T-helper 2 cell treated with Interferon-gamma antibody and Interleukin-4, amounts not matched to agents 5 μg/mL and 100 μg/mL, for 36 hours (primary cell): Measurements from ENCODE around the gene DOCK3.
"Not testable (repeated sequence)": the region's sequence is repeated elsewhere in the genome, so short reads cannot be mapped to it uniquely, and the experiment has no call there.

ENCODE experiments used
- DNase-seq: peaks from one replicate; pipeline ENCODE4 v3.0.0; 2021; ENCODE audit warnings: low spot score
- H3K27ac Mint-ChIP-seq: one replicate; pipeline ENCODE4 v1.8.0; 2021; ENCODE audit warnings: mild to moderate bottlenecking, mixed read lengths
- H3K27me3 Mint-ChIP-seq: one replicate; pipeline ENCODE4 v1.8.0; 2021; ENCODE audit warnings: low read depth, mixed read lengths
- H3K36me3 Mint-ChIP-seq: one replicate; pipeline ENCODE4 v1.8.0; 2021; ENCODE audit warnings: low read depth, mixed read lengths
- H3K4me1 Mint-ChIP-seq: one replicate; pipeline ENCODE4 v1.8.0; 2021; ENCODE audit warnings: low read depth, mixed read lengths
- H3K4me3 Mint-ChIP-seq: one replicate; pipeline ENCODE4 v1.8.0; 2022; ENCODE audit warnings: mild to moderate bottlenecking, moderate library complexity, mixed read lengths
- H3K9me3 Mint-ChIP-seq: one replicate; pipeline ENCODE4 v1.8.0; 2021; ENCODE audit warnings: mixed read lengths

DOCK3 gene

DNA sequence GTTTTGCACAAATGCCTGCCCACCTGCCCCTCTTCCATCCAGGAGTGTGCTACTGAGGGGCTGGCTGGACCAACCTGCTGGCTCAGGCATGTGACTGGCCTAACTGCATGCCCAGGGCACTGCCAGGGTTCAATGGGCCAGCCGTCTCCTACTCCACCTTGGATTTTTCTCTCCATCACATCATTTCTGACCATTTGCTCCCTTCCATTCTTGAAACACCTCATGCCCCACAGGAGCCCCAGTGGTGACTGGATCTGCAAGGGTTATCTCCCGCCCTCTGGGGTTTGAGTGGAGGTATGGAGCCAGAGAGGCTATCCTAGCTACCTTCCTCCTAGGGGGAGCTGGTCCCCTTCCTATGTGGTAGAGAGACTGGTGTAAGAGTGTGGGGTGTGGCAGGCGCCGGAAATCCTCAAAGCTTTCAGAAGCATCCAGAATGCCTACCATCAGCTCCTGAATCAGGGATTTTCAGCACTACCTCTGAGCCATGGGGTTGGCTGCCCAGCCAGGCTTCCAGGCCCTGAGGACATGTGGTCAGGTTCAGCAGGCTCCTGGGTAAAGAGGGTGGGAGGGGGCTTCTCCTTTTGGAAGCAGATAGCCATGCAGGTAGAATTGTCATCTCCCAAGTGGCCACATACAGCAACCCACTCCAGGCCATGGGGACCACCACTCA is 707.5 kb downstream of the DOCK3 start:
- H3K4me1 Mint-ChIP-seq, result peaks cover 23% of the 10 kb centered on the region
- no peak for DNase-seq
- no peaks in the 10 kb centered on the region for H3K27me3 Mint-ChIP-seq
- no peaks in the 10 kb centered on the region for H3K9me3 Mint-ChIP-seq
- no peak overlapping the region for H3K4me3 Mint-ChIP-seq
- H3K36me3 Mint-ChIP-seq, result peaks cover 28% of the 10 kb centered on the region
- no peak overlapping the region for H3K27ac Mint-ChIP-seq

DNA sequence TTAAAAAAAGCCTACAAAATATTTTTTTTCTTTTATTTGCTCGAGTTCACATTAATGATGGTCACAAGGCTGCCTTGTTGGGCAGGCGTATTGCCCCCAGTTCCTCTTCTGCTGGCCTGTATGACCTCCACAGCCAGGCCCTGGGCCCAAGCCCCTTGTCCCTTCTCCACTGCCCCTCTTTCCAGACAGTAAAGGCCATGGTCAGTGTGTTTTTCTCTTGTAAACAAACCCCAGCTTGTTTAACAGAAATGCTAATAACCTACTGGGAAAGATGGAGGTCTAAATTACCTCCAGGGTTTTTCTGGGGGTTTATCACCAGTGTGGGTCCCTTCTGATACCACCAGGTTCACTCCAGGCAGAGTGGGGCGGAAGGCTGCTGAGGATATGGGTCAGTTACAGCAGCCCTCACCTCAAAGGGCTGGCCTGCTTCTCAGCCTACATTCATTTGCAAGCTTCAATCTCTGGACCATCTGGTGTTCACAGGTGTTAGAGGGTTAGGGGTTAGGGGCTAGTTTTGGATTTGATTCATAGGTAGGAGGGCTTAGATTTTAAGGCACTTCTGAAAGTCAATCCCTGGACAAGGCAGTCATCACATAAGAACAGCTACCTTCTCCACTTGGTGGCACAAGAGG is 708.3 kb downstream of the DOCK3 start:
- Mint-ChIP-seq H3K36me3 (peaks cover 35% of the 10 kb centered on the region), H3K27me3 (no peaks in the 10 kb centered on the region), H3K27ac (peak overlapping the region; percentile 52), H3K9me3 (no peaks in the 10 kb centered on the region), H3K4me3 (peak overlapping the region; percentile 98), H3K4me1 (peaks cover 31% of the 10 kb centered on the region)
- no peak for DNase-seq

DNA sequence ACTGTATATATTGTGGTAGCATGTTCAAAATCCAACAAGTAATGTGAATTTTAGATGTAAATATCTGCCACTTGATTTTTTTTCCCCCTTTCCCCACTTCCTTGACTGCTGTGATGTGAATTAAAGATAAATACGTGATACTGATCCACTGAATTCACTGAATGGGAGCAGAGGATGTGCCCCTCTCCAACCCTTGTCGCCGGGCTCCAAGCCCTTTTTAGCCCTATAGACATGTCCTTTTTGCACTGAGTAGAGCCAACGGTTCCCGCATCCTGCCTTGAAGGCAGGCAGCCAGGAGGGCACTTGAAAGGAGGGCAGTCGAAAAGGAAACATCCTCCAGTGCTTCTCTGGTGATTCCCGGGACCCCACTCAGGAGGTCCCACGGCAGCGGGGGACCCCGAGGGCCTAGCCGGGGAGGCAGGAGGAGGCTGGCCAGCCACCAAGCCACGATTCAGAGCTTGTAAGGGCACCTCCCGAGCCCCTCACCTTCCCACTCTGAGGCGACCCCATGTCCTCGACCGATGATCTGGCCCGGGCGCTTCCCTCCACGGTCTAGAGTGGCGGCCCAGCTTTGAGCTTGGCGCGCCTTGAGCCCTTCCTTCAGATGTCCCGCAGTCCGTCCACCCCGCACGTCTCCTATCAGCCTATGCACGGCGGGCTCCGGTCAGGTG is 709.5 kb downstream of the DOCK3 start:
- peak; percentile 26 for DNase-seq
- H3K27me3 Mint-ChIP-seq, result no peaks in the 10 kb centered on the region
- H3K9me3 Mint-ChIP-seq, result no peaks in the 10 kb centered on the region
- H3K27ac Mint-ChIP-seq, result peak overlapping the region; percentile 98
- peaks cover 32% of the 10 kb centered on the region for H3K4me1 Mint-ChIP-seq
- peaks cover 44% of the 10 kb centered on the region for H3K36me3 Mint-ChIP-seq
- H3K4me3 Mint-ChIP-seq, result peak overlapping the region; percentile 98

DNA sequence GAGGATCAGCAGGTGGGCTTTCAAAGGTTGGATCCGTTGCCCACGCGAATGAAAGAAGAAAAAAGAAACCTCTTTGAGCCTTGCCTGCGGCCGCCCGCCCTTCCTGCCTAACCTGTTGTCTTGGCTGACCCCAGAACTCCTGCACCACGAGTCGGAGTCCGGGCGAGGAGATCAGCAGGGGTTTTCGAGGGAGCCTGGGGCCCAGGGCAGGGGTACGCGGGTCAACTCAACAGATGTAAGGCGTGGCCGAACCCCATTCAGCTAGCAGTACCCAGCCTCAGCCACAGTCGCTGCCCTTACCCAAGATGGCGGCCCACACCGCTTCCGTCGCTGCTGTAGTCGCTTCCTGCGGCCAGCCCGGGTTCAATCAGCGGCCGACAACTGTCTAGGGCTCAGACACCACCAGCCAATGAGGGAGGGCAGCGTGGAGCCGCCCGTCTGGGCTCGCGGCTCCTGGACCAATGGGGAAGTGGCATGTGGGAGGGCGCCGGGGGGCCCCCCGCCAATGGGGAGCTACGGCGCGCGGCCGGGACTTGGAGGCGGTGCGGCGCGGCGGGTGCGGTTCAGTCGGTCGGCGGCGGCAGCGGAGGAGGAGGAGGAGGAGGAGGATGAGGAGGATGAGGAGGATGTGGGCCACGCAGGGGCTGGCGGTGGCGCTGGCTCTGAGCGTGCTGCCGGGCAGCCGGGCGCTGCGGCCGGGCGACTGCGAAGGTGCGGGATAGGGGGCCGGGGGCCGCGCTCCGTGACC is 710.2 kb downstream of the DOCK3 start, which contains the start of gene MANF:
Gene MANF (plus strand): TSS at position 566 of the 748 bp plus-strand sequence. CDS start 52 bp downstream, at position 618.
- Mint-ChIP-seq H3K9me3 (no peaks in the 10 kb centered on the region), H3K4me1 (peaks cover 36% of the 10 kb centered on the region), H3K36me3 (peaks cover 51% of the 10 kb centered on the region), H3K27ac (peak within 1 kb of the TSS; percentile 98), H3K4me3 (peak within 1 kb of the TSS; percentile 98), H3K27me3 (no peaks in the 10 kb centered on the region)
- peak; percentile 98 for DNase-seq

DNA sequence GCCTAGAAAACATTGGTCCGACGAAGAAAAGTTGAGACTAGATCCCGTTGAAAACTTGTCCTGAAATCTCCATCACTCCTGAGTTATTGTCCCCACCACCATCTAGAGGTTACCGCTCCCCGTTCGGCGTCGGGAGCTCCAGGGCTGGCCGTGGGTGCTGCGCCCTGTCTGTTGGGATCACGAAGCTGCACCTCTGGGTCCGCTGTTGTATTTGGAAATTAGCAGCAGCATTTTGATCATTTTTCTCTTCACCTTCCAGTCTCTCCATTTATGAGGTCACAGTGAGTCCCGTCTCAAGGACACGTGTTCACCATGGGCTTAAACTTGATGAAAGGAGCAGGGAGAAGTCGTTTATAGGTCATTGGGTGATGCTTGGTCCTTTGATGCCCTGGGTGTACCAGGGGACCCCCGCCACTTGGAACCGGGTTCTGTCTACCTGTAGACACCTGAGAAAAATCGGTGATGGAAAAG is 710.9 kb downstream of the DOCK3 start:
- Mint-ChIP-seq H3K4me3 (peak overlapping the region; percentile 98), H3K27me3 (no peaks in the 10 kb centered on the region), H3K27ac (peak overlapping the region; percentile 87), H3K4me1 (peaks cover 43% of the 10 kb centered on the region), H3K9me3 (no peaks in the 10 kb centered on the region), H3K36me3 (peaks cover 58% of the 10 kb centered on the region)
- DNase-seq, result no peak

DNA sequence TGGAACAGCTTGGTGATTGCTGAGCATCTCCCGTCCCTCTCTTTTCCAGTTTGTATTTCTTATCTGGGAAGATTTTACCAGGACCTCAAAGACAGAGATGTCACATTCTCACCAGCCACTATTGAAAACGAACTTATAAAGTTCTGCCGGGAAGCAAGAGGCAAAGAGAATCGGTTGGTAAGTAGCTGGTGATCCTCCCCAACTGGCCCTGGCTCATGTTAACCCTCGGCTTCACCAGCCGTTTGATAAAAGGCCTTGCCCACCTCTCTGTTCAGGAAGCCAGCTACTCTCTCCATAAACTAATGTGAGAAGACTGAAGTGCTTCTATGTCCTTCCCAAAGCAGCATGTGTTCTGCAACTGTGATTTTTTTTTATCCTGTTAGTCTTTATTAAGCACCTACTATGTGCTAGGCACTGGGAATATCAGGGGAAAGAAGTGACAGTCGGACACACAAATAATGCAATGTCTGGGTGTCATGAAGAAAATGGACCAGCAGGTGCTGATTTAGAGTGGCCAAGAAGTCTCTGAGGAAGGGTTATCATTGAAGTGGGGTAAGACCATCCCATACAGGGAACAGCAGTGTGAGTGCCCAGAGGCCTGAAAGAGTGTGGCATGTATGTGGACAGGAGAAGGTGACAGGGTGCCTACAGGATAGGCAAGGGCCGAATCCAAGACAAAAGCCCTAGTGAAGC is 711.6 kb downstream of the DOCK3 start:
- Mint-ChIP-seq H3K27ac (peak overlapping the region; percentile 87), H3K27me3 (no peaks in the 10 kb centered on the region), H3K36me3 (peaks cover 58% of the 10 kb centered on the region), H3K4me3 (peak overlapping the region; percentile 98), H3K9me3 (no peaks in the 10 kb centered on the region), H3K4me1 (peaks cover 46% of the 10 kb centered on the region)
- no peak for DNase-seq

DNA sequence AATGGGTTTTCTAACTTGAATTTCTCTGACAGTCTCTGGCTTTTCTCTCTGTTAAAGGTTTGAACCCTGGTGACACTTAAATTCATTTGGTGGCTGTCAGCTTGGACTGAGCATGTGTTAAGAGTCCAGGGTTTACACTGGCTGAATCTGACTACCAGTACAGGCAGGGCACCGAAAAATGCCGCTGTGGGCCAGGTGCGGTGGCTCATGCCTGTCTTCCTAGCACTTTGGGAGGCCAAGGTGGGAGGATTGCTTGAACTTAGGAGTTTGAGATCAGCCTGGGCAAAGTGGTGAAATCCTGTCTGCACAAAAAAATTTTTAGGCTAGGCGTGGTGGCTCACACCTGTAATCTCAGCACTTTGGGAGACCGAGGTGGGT is 712.1 kb downstream of the DOCK3 start:
- H3K4me1 Mint-ChIP-seq, result peaks cover 46% of the 10 kb centered on the region

DNA sequence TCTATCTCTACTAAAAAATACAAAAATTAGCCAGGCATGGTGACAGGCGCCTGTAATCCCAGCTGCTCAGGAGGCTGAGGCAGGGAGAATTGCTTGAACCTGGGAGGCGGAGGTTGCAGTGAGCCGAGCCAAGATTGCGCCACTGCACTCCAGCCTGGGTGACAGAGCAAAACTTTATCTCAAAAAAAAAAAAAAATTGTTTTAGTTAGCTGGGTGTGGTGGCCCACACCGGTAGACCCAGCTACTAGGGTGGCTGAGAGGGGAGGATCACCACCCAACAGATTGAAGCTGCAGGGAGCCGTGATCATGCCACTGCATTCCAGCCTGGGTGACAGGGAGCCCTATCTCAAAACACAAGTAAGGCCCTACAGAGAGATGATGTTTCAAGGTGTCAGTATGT is 712.6 kb downstream of the DOCK3 start:
- not testable (repeated sequence) for H3K9me3 Mint-ChIP-seq, H3K27me3 Mint-ChIP-seq, H3K27ac Mint-ChIP-seq, DNase-seq
- Mint-ChIP-seq H3K36me3 (peaks cover 59% of the 10 kb centered on the region), H3K4me3 (peak overlapping the region; percentile 98), H3K4me1 (peaks cover 46% of the 10 kb centered on the region)

More for the DNA sequence above, 712.1 kb downstream of the DOCK3 start:
- Mint-ChIP-seq H3K9me3 (no peaks in the 10 kb centered on the region), H3K27ac (no peak overlapping the region), H3K36me3 (peaks cover 58% of the 10 kb centered on the region), H3K4me3 (peak overlapping the region; percentile 98), H3K27me3 (no peaks in the 10 kb centered on the region)
- no peak for DNase-seq

DNA sequence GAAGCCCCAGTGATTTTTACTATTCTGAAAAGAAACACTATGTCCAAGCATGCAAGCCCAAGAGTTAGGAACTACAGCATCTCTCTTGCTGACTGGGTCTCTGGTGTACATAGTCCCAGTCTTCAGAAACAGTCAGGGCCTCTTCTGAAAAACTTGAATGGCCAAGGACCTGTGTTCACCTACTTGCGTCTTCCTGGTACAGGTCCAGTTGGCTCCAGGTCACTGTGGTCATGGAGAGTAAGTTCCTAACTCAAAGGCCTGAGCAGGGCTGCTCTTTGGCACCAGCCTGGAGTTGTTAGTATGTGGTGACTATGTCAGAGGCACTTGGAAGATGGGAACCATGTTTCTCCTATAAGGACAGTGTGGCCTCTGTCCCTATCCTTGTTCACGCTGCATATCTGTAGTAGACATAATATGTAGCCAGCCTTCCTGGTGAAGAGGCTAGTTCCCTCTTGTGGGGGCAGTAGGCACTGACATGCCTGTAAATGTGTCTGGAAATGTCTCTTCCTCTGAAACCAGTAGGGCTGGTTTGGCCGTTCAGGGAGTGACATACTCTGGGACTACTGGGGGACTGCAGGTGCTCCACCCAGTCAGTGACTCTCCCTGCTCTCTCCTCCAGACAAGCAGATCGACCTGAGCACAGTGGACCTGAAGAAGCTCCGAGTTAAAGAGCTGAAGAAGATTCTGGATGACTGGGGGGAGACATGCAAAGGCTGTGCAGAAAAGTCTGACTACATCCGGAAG is 713.7 kb downstream of the DOCK3 start:
- Mint-ChIP-seq H3K4me3 (peak overlapping the region; percentile 56), H3K9me3 (no peaks in the 10 kb centered on the region), H3K27ac (peak overlapping the region; percentile 41), H3K36me3 (peaks cover 68% of the 10 kb centered on the region), H3K27me3 (no peaks in the 10 kb centered on the region), H3K4me1 (peaks cover 44% of the 10 kb centered on the region)
- no peak for DNase-seq

DNA sequence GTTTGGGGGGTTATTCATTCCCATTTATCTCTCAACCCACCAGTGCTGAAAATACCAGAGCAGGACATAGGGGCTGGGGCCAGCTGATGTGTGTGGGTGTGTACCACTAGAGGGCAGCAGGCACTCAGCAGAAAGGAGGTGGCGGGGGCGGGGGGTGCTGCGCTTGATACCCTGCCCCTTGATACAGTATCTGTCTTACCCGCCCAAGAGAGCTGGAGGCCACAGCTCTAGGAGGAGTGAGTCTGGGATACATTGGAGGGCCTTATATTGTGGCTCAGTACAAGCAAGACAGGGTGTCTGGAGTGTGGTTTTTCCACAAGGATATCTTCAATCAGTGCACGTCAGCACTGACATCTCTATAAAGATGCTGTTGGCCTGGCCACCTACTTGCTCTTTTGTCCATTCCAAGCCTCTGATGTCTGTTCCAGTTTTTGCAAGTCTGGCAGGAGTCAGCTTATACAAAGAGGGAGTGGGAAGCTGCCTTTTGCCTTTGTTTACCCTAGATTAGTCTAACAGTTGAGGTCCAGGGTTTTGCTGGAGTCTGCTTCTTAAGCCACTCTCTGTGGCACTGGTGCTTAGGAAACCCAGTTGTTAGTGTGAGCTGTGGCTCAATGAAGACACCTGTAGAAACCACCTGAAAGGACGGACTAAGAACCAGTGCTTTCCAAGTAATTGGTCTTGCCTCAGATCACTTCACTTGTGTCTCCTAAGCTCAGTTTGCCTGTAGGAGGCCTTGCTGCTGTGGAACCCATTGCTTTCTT is 714.9 kb downstream of the DOCK3 start:
- peak; percentile 54 for DNase-seq
- peaks cover 46% of the 10 kb centered on the region for H3K4me1 Mint-ChIP-seq
- H3K27me3 Mint-ChIP-seq, result no peaks in the 10 kb centered on the region
- H3K9me3 Mint-ChIP-seq, result no peaks in the 10 kb centered on the region
- peak overlapping the region; percentile 45 for H3K27ac Mint-ChIP-seq
- H3K36me3 Mint-ChIP-seq, result peaks cover 70% of the 10 kb centered on the region
- no peak overlapping the region for H3K4me3 Mint-ChIP-seq

DNA sequence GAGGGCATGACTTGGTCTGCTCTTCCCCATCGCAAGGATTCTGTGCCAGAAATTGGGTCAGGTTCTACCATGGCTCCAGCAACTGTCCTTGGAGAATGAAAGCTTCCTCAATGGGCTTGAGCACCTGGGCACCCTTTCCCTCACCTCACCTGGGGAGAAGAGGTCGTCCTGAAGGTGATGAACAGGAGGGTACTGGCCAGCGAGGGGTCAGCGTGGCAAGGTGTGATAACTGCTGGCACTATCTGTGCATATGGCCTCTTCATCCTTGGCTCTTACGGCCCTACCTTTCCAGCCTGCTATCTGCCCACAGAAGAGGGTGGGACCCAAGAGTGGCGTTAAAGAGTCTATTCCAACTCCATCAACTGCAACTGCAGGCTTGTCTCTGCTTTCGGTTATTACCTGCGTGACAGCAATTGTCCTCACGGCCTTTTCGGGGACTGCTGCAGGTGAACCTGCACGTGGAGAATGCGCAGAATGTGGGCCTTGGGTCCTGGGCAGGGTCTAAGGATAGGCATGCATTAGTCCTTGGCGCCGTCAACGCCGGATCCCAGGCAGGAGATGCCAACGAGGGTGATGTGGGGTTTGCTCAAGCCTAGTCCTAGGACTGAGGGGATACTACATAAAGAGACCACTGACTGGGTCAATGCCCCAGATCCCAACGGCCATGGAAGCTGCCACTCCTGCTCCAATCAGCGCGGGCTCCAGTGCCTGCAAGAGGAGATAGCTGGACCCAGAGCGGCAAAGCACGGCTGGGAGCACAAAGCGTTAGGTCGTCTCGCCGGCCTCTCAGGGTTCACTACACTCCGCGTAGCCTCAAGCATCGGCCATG is 715.7 kb downstream of the DOCK3 start:
- no peak for DNase-seq
- no peaks in the 10 kb centered on the region for H3K27me3 Mint-ChIP-seq
- peaks cover 71% of the 10 kb centered on the region for H3K36me3 Mint-ChIP-seq
- H3K4me1 Mint-ChIP-seq, result peaks cover 50% of the 10 kb centered on the region
- H3K9me3 Mint-ChIP-seq, result no peaks in the 10 kb centered on the region
- H3K4me3 Mint-ChIP-seq, result peak overlapping the region; percentile 64
- peak overlapping the region; percentile 67 for H3K27ac Mint-ChIP-seq
